Occipital lobe (tissue), 2 donors: Measurements from ENCODE around the gene TPI1. TPM values are rescaled to one million over a fixed set of nuclear protein-coding genes. Genes with fewer than 3 reads are reported as not detected.
A peak's percentile ranks its signal among the peaks of the same experiment; 100 is the strongest.
"Not testable (repeated sequence)": the region's sequence is repeated elsewhere in the genome, so short reads cannot be mapped to it uniquely, and the experiment has no call there.

Experiments
- DNase-seq: peaks from one replicate; lab custom pipeline; 2025; lab: John Stamatoyannopoulos, UW
- total RNA-seq: library from RNA; depleted of rRNA; stranded (reverse); fragments of >200 nt; gene quantifications from one replicate; pipeline ENCODE4 v1.2.3, GENCODE V29; 2014

TPI1 gene
- total RNA-seq, 1 donor from 2014 or later, result 179 TPM

DNA sequence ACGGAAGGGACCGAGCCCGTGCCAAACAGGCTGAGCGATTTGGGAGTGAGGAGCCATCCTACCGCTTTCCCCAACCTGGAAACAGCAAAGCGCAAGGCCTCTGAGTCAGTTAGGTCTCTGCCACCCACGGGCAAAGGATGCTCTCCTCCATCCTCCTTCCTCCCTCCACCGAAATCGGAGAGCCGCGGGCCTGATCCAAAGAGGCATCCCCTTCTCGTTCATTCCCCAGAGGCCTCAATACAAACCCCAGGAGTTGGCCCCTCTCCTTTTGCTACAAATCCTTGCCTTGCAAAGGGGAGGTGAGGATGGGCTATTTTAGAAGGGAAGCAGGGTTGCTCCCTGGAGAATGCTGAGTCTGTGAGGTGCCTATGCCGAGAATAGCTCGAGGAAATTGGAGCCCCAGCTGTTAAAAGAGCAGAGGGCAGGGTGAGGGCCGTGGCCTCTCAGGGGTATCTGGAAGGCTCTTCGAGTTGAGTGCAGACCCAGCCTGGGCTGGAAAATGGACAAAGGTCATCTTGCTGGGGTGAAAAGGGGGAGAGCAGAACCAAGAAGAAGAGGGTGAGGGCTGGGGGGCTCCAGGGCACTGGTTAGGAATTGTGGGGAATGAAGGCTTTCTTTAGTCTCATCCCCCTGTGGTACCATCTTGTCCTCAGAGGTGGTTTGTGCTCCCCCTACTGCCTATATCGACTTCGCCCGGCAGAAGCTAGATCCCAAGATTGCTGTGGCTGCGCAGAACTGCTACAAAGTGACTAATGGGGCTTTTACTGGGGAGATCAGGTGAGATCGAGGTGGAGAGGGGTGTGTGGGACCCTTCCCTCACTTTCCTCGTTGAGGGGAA lies 1.1 kb downstream of the TPI1 start:
- DNase-seq, result peak; percentile 49

- peak; percentile 45 for DNase-seq
Measured at GRCh38 chr12:6869049-6870021, 2.0 kb downstream of the TPI1 start.

DNA sequence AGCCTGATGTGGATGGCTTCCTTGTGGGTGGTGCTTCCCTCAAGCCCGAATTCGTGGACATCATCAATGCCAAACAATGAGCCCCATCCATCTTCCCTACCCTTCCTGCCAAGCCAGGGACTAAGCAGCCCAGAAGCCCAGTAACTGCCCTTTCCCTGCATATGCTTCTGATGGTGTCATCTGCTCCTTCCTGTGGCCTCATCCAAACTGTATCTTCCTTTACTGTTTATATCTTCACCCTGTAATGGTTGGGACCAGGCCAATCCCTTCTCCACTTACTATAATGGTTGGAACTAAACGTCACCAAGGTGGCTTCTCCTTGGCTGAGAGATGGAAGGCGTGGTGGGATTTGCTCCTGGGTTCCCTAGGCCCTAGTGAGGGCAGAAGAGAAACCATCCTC lies 3.0 kb downstream of the TPI1 start:
- DNase-seq, result not testable (repeated sequence)

DNA sequence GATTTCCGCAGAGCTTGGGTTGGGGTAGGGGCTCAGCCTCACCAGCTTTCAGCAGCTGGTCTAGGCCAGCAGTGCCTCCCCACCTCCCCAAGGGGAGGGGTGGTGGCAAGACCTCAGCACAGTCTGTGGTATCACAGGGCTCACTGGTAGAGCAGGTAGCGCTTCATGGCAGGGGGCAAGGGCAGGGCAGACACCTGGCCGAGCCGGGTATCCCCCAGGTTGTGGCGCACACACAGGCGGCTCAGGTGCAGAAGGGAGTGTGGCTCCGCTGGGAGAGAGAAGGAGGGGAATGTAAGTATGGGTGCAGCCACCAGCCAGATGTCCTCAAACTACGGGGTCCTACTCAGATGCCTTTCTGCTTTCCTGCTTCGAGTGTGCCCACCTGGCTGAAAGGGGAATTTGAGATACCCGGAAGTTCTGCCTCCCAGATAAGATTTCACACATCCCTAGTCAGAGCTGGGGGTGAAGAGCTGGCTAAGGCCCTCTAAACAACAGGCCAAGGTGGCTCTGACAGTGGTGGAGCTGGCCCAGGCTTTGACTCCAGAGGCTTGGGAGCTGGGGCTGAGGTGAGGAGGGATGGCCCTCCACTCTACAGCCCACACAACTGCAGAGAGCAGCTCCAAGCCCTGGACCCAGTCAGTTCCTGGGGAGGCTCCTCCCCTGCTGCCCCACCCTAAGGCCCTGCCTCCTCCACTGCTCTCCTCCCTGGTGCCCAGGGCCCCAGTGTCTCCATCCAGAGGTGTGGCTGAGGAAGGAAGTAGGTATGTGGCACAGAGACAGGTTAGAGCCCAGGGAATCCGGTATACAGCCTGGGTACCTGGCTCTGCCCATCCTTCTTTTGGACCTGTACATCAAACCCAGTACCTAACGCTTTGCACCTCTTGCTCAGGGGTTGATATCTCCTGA lies 4.0 kb downstream of the TPI1 start:
- DNase-seq, result no peak

GRCh38 chr12:6872073-6873048 lies 5.0 kb downstream of the TPI1 start:
- peak; percentile 72 for DNase-seq

GRCh38 chr12:6873094-6874014 lies 6.0 kb downstream of the TPI1 start, which contains the start of gene SPSB2:
SPSB2 (minus strand) TSS chr12:6873303; CDS start chr12:6872901, 402 bp downstream.
- DNase-seq, result peak; percentile 94

- not testable (repeated sequence) for DNase-seq
Measured at GRCh38 chr12:6874015-6874368, 6.7 kb downstream of the TPI1 start.

DNA sequence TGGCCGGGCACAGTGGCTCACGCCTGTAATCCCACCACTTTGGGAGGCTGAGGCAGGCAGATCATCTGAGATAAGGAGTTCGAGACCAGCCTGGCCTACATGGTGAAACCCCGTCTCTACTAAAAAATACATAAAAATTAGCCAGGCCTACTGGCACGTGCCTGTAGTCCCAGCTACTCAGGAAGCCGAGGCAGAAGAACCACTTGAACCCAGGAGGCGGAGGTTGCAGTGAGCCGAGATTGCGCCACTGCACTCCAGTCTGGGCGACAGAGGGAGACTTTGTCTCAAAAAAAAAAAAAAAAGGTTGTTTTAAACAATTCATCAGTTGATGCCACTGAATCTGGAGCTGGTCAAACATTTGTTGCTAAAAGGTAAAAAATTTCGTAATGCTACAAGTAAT lies 12.5 kb downstream of the TPI1 start:
- DNase-seq, result not testable (repeated sequence)

DNA sequence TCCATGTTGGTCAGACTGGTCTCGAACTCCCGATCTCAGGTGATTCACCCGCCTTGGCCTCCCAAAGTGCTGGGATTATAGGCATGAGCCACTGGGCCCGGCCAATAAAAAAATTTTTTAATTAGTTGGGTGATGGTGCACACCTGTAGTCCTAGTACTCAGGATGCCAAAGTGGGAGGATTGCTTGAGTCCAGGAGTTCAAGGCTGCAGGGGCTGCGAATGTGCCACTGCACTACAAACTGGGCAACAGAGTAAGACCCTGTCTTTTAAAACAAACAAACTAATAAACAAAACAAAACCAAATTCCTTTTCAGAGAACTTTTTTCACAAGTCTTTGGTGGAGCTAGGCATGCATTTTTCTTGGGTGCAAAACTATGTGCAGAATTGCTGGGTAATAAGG lies 15.9 kb downstream of the TPI1 start:
- DNase-seq, result no peak

GRCh38 chr12:6883683-6884082 lies 16.4 kb downstream of the TPI1 start:
- DNase-seq, result no peak

- no peak for DNase-seq
Measured at GRCh38 chr12:6884539-6884938, 17.2 kb downstream of the TPI1 start.

GRCh38 chr12:6886206-6886999 lies 19.1 kb downstream of the TPI1 start:
- DNase-seq, result not testable (repeated sequence)

DNA sequence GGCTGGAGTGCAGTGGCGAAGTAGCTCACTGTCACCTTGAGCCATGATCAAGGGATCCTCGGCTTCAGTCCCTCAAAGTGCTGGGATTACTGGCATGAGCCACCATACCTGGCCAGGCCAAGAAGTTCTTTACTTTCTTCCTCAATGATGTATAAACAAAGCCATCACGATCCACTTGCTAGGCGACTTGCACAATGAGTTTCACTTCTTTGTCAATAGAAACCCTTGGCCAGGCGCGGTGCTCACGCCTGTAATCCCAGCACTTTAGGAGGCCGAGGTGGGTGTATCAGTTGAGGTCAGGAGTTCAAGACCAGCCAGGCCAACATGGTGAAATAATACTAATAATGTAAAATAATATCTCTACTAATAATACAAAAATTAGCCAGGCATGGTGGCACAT lies 20.1 kb downstream of the TPI1 start:
- DNase-seq, result no peak

DNA sequence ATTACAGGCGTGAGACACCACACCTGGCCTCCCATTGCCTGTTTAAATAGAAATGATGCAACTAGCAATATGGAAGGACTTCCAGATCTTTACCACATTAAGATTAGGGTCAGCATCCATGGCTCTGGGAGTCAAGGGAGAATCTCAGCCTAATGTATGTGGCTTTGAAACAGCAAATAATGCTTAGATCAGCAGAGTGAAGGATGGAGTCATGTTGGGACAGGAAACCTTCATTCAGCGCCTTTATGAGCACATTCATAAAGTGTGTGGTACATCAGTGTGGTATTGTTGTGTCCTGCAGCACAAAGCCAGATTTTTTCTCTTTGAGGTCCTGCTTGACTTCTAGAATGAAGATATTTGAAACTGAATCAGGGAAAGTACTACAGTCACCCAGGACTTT lies 21.0 kb downstream of the TPI1 start:
- no peak for DNase-seq

DNA sequence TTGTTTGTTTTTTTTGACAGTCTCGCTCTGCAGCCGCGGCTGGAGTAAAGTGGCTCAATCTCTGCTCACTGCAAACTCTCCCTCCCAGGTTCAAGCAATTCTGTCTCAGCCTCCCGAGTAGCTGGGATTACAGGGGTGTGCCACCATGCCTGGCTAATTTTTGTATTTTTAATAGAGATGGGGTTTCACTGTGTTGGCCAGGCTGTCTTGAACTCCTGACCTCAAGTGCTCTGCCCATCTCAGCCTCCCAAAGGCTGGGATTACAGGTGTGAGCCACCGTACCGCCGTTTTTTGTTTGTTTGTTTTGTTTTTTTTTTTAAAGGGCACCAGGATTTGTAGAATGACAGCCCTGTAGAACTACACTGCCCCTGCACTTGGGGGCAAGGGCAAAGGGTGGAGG lies 21.5 kb downstream of the TPI1 start:
- not testable (repeated sequence) for DNase-seq

DNA sequence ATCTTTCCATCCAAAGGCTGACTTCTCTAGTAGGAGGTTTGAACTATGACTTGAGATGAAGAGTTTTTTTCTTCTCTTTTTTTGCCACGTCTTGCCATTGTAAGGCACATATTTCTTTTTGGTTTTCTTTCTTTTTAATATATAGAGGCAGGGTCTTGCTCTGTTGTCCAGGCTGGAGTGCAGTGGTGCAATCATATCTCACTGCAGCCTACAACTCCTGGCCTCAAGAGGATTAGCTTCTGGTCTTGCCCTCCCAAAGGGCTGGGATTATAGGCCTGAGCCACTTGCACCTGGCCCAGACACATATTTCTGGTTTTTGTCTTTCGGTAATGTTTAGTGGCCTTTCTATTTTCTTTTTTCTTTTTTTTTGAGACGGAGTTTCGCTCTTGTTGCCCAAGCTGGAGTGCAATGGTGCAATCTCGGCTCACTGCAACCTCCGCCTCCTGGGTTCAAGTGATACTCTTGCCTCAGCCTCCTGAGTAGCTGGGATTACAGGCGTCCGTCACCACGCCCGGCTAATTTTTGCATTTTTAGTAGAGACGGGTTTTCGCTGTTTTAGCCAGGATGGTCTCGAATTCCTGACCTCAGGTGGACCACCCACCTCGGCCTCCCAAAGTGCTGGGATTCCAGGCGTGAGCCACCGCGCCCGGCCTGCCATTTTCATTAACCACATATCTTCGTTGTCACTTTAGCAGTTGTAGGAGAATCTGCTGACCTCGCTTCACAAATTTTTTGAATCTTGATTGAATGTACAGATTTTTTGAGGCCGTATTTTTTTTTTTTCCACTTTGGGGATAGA lies 22.6 kb downstream of the TPI1 start:
- DNase-seq, result not testable (repeated sequence)
